ENCODE measurements around the gene RHCE.
"Not testable (repeated sequence)": the region's sequence is repeated elsewhere in the genome, so short reads cannot be mapped to it uniquely, and the experiment has no call there.

RHCE gene

GRCh38 chr1:25420715-25421114 is at the start of gene RHCE:
TSS of gene RHCE (minus strand) at chr1:25420825. CDS start at chr1:25420786, 39 bp downstream.
- DNase-seq = not testable (repeated sequence)

DNA sequence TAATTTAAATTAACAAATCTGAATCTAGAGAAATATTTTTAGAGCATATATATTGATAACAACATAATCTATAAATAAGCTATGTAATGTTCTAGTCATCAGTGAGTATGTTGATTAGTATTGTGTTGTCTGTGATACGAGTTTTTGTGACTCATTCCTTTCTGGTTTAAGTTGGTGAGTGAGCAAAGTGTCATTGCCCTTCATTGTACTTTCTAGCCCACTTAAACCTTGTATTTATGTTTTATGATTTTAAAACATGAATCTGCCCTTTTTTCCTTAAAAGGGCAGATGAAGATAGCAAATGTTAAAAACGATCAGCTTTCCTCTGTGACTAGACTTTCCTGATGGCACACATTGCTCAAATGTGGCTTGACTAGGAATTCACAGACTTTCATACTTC is 48.6 kb upstream of the RHCE start:
- DNase-seq = no peak

- DNase-seq = no peak
Observed at GRCh38 chr1:25468033-25468432, 47.4 kb upstream of the RHCE start.

DNA sequence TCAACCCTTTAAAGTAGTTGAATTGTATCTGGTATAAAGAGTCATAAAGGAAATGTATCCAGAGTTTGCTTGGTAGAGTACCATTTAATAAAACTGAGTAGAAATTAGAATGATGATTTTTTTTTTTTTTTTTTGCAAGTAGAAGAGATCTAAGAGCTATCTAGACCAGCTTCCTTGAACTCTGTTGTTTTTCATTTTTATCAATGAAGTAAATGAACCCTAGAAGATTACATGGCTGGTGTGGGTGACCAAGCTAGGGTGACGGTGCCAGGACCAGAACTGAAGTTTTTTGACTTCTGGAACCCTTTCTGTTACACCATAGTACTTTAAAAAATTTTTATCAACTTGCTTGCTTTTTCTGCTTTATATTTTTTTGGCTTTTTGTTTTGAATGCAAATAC is 47.0 kb upstream of the RHCE start:
- DNase-seq = no peak

DNA sequence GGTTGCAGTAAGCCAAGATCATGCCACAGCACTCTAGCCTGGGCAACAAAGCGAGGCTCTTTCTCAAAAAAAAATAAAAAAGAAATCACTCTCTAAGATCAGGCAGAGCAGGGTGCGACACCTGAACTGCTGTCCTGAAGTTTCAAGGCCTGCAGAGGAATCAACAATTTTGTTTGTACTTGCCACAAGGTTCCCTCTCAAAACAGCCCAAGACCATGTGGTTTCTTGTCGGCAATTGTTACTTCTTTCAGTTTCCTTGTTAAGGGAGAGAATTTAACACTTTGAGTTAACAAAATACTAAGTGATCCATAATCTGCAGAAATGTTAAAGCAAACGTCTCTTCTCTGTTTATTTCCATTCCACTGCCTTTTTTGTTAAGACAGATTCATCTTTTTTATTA is 46.6 kb upstream of the RHCE start:
- no peak for DNase-seq

GRCh38 chr1:25462732-25463131 is 42.1 kb upstream of the RHCE start:
- DNase-seq = no peak

- DNase-seq = no peak
Observed at GRCh38 chr1:25461849-25462248, 41.2 kb upstream of the RHCE start.

DNA sequence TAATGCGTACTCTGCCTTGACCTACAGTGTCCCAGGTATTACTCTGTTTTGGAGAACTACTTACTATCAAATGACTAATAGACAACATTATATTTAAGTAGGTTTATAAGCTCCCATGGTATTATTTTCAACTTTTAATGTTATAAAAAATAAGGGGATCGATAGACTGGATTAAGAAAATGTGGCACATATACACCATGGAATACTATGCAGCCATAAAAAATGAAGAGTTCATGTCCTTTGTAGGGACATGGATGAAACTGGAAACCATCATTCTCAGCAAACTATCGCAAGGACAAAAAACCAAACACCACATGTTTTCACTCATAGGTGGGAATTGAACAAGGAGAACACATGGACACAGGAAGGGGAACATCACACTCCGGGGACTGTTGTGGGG is 40.2 kb upstream of the RHCE start:
- DNase-seq = not testable (repeated sequence)

- DNase-seq = no peak
Observed at GRCh38 chr1:25460020-25460419, 39.4 kb upstream of the RHCE start.

DNA sequence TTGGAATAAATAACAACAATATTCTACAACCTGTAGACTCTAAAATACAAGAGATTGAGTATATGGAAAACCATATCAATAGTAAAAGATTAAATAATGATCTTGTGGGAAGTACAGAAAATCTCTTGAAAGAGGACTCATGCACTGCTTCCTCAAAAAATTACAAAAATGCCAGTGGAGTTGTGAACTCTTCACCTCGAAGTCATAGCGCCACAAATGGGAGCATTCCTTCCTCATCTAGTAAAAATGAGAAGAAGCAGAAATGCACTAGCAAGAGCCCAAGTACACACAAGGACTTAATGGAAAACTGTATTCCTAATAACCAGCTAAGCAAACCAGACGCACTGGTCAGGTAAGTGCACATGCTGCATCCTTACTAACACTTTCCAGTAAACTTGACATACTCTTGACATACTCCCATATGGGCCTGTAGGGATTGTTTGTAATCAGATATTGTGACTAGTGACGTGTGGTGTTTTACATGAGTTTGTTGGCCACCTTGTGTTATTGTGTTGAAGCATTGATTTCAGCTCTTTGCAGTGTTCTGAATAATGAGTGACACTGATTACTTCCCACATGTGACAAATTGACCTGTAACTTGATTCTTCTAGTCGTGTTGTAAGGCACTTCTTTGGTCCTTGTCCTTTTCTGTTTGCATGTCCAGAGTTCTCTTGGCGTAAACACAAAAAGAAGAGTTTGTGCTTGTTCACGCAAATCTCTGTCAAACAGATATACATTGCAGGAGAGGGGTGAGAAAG is 38.1 kb upstream of the RHCE start:
- DNase-seq = no peak

GRCh38 chr1:25456502-25456901 is 35.9 kb upstream of the RHCE start:
- no peak for DNase-seq

DNA sequence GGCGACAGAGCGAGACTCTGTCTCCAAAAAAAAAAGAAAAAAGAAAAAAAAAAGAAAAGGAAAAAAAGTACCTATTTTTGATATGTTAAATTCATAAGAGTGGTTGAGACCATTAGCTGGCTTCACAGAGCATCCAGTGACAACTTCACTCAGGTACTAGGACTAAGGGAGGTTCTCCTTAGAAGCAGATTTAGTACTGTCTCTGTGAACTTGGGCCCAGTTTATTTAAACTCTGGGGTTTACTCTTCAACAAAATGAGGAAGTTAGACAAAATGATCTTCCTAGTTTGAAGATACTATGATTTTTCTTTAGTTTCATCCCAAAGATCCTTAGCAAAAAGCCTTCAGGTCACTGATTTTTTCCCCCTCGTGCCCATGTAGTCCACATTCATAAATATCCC is 31.3 kb upstream of the RHCE start:
- DNase-seq = no peak

GRCh38 chr1:25450891-25451290 is 30.3 kb upstream of the RHCE start:
- DNase-seq = no peak

DNA sequence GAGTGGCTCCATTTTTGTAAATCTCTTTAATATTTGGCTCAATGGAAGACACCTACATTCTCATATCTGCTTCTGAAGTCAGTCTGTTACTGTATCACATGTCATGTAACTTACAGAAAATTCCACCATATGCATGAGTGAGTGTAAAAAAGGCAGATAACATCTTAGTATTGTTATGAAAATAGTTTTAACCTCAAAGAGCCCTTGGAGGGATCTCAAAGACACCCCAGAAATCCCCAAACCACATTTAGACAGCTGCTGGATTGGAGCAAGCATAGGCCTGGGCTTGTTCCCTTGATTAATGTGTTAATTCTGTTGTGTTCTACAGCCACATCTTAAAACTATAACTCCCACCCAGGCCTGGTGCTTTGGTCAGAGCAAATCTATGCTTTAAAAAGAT is 26.9 kb upstream of the RHCE start:
- DNase-seq = no peak

GRCh38 chr1:25445993-25446538 is 25.4 kb upstream of the RHCE start:
- DNase-seq = no peak

GRCh38 chr1:25444604-25445003 is 24.0 kb upstream of the RHCE start:
- DNase-seq = not testable (repeated sequence)

GRCh38 chr1:25443030-25443699 is 22.5 kb upstream of the RHCE start:
- no peak for DNase-seq

DNA sequence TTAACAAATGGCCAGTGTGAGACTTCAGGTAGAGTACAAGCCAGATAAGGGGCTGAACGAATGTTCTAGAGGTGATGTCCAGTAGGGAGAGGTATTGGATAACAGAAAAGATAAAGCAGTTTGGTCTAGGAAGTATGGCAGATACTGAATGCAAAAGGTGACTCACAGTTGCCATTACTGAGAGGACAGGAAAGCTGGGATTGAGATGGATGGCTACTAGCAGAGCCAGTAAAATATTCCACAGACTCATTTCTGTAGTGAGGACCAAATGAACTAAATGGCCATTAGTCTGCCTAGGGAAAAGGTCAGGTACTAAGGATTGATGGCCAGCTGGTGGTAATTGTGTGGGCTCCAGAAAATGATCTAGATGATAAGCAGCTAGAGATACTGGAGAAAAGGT is 21.6 kb upstream of the RHCE start:
- DNase-seq = no peak

DNA sequence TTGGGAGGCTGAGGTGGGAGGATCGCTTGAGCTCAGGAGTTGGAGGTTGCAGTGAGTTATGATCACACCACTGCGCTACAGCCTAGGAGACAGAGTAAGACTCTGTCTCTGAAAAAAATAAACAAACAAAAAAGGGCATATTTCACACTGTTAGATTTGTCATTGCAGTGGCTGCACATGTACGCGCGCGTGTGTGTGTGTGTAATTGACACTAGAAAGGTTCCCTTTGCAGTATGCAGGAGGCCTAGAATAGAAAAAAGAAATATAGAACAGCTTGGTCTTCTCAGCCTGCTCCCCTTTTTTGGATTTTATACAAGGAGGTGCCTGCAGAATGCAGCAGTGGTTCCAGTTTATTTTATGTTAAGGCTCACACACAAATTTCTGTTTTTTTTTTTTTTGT is 18.7 kb upstream of the RHCE start:
- DNase-seq = no peak

- no peak for DNase-seq
Observed at GRCh38 chr1:25437672-25438071, 17.0 kb upstream of the RHCE start.

DNA sequence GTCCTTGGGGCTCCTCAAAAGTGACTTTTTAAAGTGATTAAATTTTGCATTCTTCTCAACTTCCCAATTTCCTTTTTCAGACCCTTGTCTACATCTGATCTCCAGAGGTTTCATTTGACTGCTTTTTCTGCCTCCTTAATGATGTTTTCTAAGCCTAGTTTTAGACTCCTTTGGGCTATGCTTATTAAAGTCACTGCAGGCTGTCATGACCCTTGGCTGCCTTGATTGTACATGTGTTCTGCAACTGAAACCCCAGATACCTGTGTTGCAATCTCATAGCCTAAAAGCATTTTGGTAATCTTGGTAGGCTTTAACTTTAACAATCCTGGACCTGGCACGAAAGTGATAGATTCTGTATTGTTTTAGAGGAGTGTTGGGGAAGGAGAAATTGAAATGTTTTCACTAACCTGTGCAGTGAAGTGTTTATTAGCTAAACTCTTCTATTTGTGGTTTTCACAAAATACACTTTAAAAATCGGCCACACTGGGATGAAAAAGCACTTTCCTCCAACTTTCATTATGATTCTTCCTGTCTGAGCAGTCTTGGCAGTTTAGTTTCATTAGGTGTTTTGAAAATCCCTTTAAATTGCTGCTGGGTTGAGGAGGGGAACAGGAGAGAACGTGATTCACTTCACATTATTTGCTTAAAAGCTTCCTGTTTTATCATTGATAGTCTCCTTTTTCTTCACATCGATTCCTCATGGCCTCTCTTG is 14.9 kb upstream of the RHCE start:
- DNase-seq = no peak

GRCh38 chr1:25433389-25434186 is 13.0 kb upstream of the RHCE start:
- DNase-seq = no peak
